ENCODE measurements around the gene NTM. TPM values are rescaled to one million over a fixed set of nuclear protein-coding genes. Genes with fewer than 3 reads are reported as not detected.

NTM gene
- total RNA-seq, 4 donors from 2014 or later, result 0.40 to 3.1 (median 2.1) TPM; not detected in 1

- Histone ChIP-seq H3K4me1 (no peaks in the 10 kb centered on the region), H3K36me3 (no peaks in the 10 kb centered on the region), H3K27ac (no peak overlapping the region), H3K9me3 (no peaks in the 10 kb centered on the region), H3K27me3 (no peaks in the 10 kb centered on the region), H3K4me3 (no peak overlapping the region)
- 55 to 66% methylated on average over 5 of the region's 5 CpGs for WGBS, 2 donors (ENCODE audit: low coverage in 1 of 2)
- DNase-seq, result no peak
- intact Hi-C loops (cut with DNase I; ENCODE audit: low total_unique reads), result no loop called here
- in situ Hi-C loops (cut with MboI; ENCODE audit: low pct_ligation_motif_present in 1 of 4, low pct_unique_long_range_greater_than_20kb in 1 of 4, low sequenced_read_pairs in 3 of 4), result no loop called here
- TF ChIP-seq POLR2AphosphoS5 (IDR thresholded peaks at IDR 0.05) (no peak), POLR2A (IDR thresholded peaks at IDR 0.05) (no peak), CTCF (IDR thresholded peaks at IDR 0.05) (no peak), EP300 (IDR thresholded peaks at IDR 0.05; ENCODE audit: low read depth) (no peak)
Observed at GRCh38 chr11:131712897-131713296, 342.5 kb downstream of the NTM start.

- no peak for TF ChIP-seq POLR2A (IDR thresholded peaks at IDR 0.05)
- TF ChIP-seq POLR2AphosphoS5 (IDR thresholded peaks at IDR 0.05), result no peak
- TF ChIP-seq EP300 (IDR thresholded peaks at IDR 0.05; ENCODE audit: low read depth), result no peak
- no peak for TF ChIP-seq CTCF (IDR thresholded peaks at IDR 0.05)
- in situ Hi-C loops (cut with MboI; ENCODE audit: low pct_ligation_motif_present in 1 of 4, low pct_unique_long_range_greater_than_20kb in 1 of 4, low sequenced_read_pairs in 3 of 4) (no loop called here), intact Hi-C loops (cut with DNase I; ENCODE audit: low total_unique reads) (no loop called here)
- Histone ChIP-seq H3K36me3 (no peaks in the 10 kb centered on the region), H3K27ac (no peak overlapping the region), H3K9me3 (no peaks in the 10 kb centered on the region), H3K4me3 (no peak overlapping the region), H3K27me3 (no peaks in the 10 kb centered on the region), H3K4me1 (no peaks in the 10 kb centered on the region)
- 49 to 56% methylated on average over 3 to 8 of the region's 8 CpGs for WGBS, 2 donors (ENCODE audit: low coverage in 1 of 2)
- DNase-seq, result no peak
Observed at GRCh38 chr11:131713529-131714134, 343.2 kb downstream of the NTM start.

- Histone ChIP-seq H3K27ac (no peak overlapping the region), H3K9me3 (no peaks in the 10 kb centered on the region), H3K27me3 (no peaks in the 10 kb centered on the region), H3K4me3 (no peak overlapping the region), H3K4me1 (no peaks in the 10 kb centered on the region), H3K36me3 (no peaks in the 10 kb centered on the region)
- intact Hi-C loops (cut with DNase I; ENCODE audit: low total_unique reads), result no loop called here
- TF ChIP-seq POLR2AphosphoS5 (IDR thresholded peaks at IDR 0.05) (no peak), POLR2A (IDR thresholded peaks at IDR 0.05) (no peak), CTCF (IDR thresholded peaks at IDR 0.05) (no peak), EP300 (IDR thresholded peaks at IDR 0.05; ENCODE audit: low read depth) (no peak)
- no peak for DNase-seq
- WGBS, 2 donors (ENCODE audit: low coverage in 1 of 2), result 80% methylated on average over 2 of the region's 2 CpGs
- in situ Hi-C loops (cut with MboI; ENCODE audit: low pct_ligation_motif_present in 1 of 4, low pct_unique_long_range_greater_than_20kb in 1 of 4, low sequenced_read_pairs in 3 of 4), result no loop called here
Observed at GRCh38 chr11:131717616-131718015, 347.2 kb downstream of the NTM start.

- no peak for DNase-seq
- TF ChIP-seq POLR2AphosphoS5 (IDR thresholded peaks at IDR 0.05) (no peak), EP300 (IDR thresholded peaks at IDR 0.05; ENCODE audit: low read depth) (no peak), CTCF (IDR thresholded peaks at IDR 0.05) (no peak), POLR2A (IDR thresholded peaks at IDR 0.05) (no peak)
- intact Hi-C loops (cut with DNase I; ENCODE audit: low total_unique reads) (no loop called here), in situ Hi-C loops (cut with MboI; ENCODE audit: low pct_ligation_motif_present in 1 of 4, low pct_unique_long_range_greater_than_20kb in 1 of 4, low sequenced_read_pairs in 3 of 4) (no loop called here)
- H3K36me3 ChIP-seq, result no peaks in the 10 kb centered on the region
- no peaks in the 10 kb centered on the region for H3K9me3 ChIP-seq
- H3K4me1 ChIP-seq, result no peaks in the 10 kb centered on the region
- no peak overlapping the region for H3K27ac ChIP-seq
- no peaks in the 10 kb centered on the region for H3K27me3 ChIP-seq
- WGBS, 2 donors (ENCODE audit: low coverage in 1 of 2), result 83 to 86% methylated on average over 7 to 8 of the region's 8 CpGs
- H3K4me3 ChIP-seq, result no peak overlapping the region
Observed at GRCh38 chr11:131723088-131723487, 352.7 kb downstream of the NTM start.

All from transverse colon (tissue), 4 donors.